B cell (primary cell): ENCODE results near the gene MUC4. TPM values are rescaled to one million over a fixed set of nuclear protein-coding genes. Genes with fewer than 3 reads are reported as not detected.
"Not testable (repeated sequence)": the region's sequence is repeated elsewhere in the genome, so short reads cannot be mapped to it uniquely, and the experiment has no call there.

Experiments used
- ATAC-seq: fragments of 200-7000 bp; cut with Tn5 transposase; one replicate; pipeline ENCODE4 v1.10.0; 2021; ENCODE audit warnings: low read depth, mild to moderate bottlenecking, moderate number of reproducible peaks, moderate library complexity
- CTCF ChIA-PET: fragments of 350-600 bp; sonication (Branson Sonifier 250); formaldehyde crosslinking; loops from one replicate; lab custom pipeline; 2021; ENCODE audit warnings: antibody characterized with exemption, inconsistent platforms; lab: Charles Lee
- POLR2A ChIA-PET: fragments of 350-600 bp; sonication (Branson Sonifier 250); formaldehyde crosslinking; loops from one replicate; lab custom pipeline; 2021; ENCODE audit warnings: antibody characterized with exemption; lab: Charles Lee
- DNase-seq: peaks from one replicate; pipeline ENCODE4 v3.0.0; 2013
- H2AFZ ChIP-seq: 2 replicates; pipeline ENCODE4 v1.6.1; 2012; ENCODE audit warnings: mild to moderate bottlenecking, low read depth, low read length; ENCODE audit not compliant: insufficient read depth, poor library complexity, severe bottlenecking
- H3K27ac ChIP-seq, 2 donors: 1 replicate in 1 of 2; 2 replicates in 1 of 2; pipeline ENCODE4 v1.5.1; 2012 to 2013; ENCODE audit warnings: low read length in 2 of 2, mild to moderate bottlenecking in 2 of 2, moderate library complexity in 1 of 2
- H3K27me3 ChIP-seq, 4 experiments: fragments of 200-600 bp in 1 of 4; sonication (generic) in 1 of 4; replicated peaks in 1 of 4; 1 replicate in 2 of 4; 2 replicates in 2 of 4; pipeline versions ENCODE4 v1.6.1 to v1.7.0; 2013 to 2016; ENCODE audit warnings: low read length in 3 of 4, mild to moderate bottlenecking in 2 of 4, mixed read lengths in 1 of 4, moderate library complexity in 1 of 4; ENCODE audit not compliant: insufficient read depth in 4 of 4, control insufficient read depth in 3 of 4; ENCODE audit errors: control extremely low read depth in 1 of 4
- H3K36me3 ChIP-seq, 2 experiments: replicated peaks in 1 of 2; 1 replicate in 1 of 2; 2 replicates in 1 of 2; pipeline versions ENCODE4 v1.6.1 to v1.7.1; 2013; ENCODE audit warnings: low read length in 1 of 2; ENCODE audit not compliant: insufficient read depth in 2 of 2, control insufficient read depth in 1 of 2; ENCODE audit errors: control extremely low read depth in 1 of 2, extremely low read depth in 1 of 2
- H3K4me1 ChIP-seq, 2 donors: fragments of 200-600 bp in 1 of 2; sonication (generic) in 1 of 2; 1 replicate in 1 of 2; 2 replicates in 1 of 2; pipeline versions ENCODE4 v1.5.1 to v1.6.1; 2013 to 2017; ENCODE audit warnings: low read length in 2 of 2; ENCODE audit not compliant: control insufficient read depth in 2 of 2, insufficient read depth in 2 of 2
- H3K4me2 ChIP-seq: replicated peaks from 2 replicates; pipeline ENCODE3; 2012; ENCODE audit warnings: mild to moderate bottlenecking, low read depth, low read length; ENCODE audit not compliant: poor library complexity, severe bottlenecking
- H3K4me3 ChIP-seq, 5 experiments: fragments of 200-600 bp in 1 of 5; sonication (generic) in 1 of 5; 1 replicate in 3 of 5; 2 replicates in 2 of 5; pipeline versions ENCODE4 v1.5.1 to v1.7.0; 2011 to 2016; ENCODE audit warnings: low read length in 4 of 5, mild to moderate bottlenecking in 4 of 5, low read depth in 2 of 5, control low read depth in 1 of 5, moderate library complexity in 1 of 5; ENCODE audit not compliant: insufficient read depth in 1 of 5; ENCODE audit errors: control extremely low read depth in 1 of 5, extremely low read depth in 1 of 5
- H3K79me2 ChIP-seq: fragments of 200-600 bp; sonication (generic); one replicate; pipeline ENCODE4 v1.6.0; 2016; ENCODE audit warnings: low read length; ENCODE audit not compliant: control insufficient read depth, insufficient read depth
- H3K9ac ChIP-seq: fragments of 200-600 bp; sonication (generic); 2 replicates; pipeline ENCODE4 v1.6.1; 2017; ENCODE audit warnings: mild to moderate bottlenecking, low read length, moderate library complexity
- H3K9me3 ChIP-seq, 3 donors: one replicate each; pipeline versions ENCODE4 v1.6.1 to v1.7.1; 2013; ENCODE audit warnings: low read length in 2 of 3; ENCODE audit not compliant: control insufficient read depth in 2 of 3, insufficient read depth in 1 of 3; ENCODE audit errors: control extremely low read depth in 1 of 3
- H4K20me1 ChIP-seq: 2 replicates; pipeline ENCODE4 v1.6.0; 2012; ENCODE audit warnings: mild to moderate bottlenecking, low read length; ENCODE audit not compliant: insufficient read depth, control insufficient read depth, poor library complexity, severe bottlenecking
- H3K27ac Mint-ChIP-seq: one replicate; pipeline ENCODE4 v1.8.0; 2021; ENCODE audit warnings: mixed read lengths
- H3K27me3 Mint-ChIP-seq: one replicate; pipeline ENCODE4 v1.8.0; 2021; ENCODE audit warnings: mixed read lengths
- H3K4me1 Mint-ChIP-seq: one replicate; pipeline ENCODE4 v1.8.0; 2021; ENCODE audit warnings: mixed read lengths
- H3K4me3 Mint-ChIP-seq: one replicate; pipeline ENCODE4 v1.8.0; 2021; ENCODE audit warnings: mixed read lengths
- H3K9me3 Mint-ChIP-seq: one replicate; pipeline ENCODE4 v1.8.0; 2022; ENCODE audit warnings: mixed read lengths; ENCODE audit not compliant: insufficient read depth
- EZH2 ChIP-seq: IDR thresholded peaks from 2 replicates; pipeline ENCODE4 v1.6.1; 2012; ENCODE audit warnings: borderline replicate concordance, low read depth, mild to moderate bottlenecking, moderate library complexity, low read length; ENCODE audit not compliant: insufficient read depth, poor library complexity, severe bottlenecking
- WGBS: methylation state at CpG from one replicate; pipeline ENCODE4 v1.1.5; 2013; ENCODE audit warnings: missing lambda C conversion rate; ENCODE audit not compliant: insufficient coverage; 5-methylcytosine and 5-hydroxymethylcytosine counted together
- intact Hi-C: fragments of 100-400 bp; cut with micrococcal nuclease; formaldehyde crosslinking; loops from one replicate; pipeline ENCODE4 v1.10.0; 2022
- polyA plus RNA-seq: library from polyadenylated mRNA; depleted of rRNA; stranded (reverse); fragments of >200 nt; gene quantifications from 2 replicates; pipeline ENCODE4 v1.2.3, GENCODE V29; 2012
- total RNA-seq, 2 donors: library from RNA; stranded (reverse); fragments of 120-200 nt in 1 of 2; gene quantifications; 1 replicate in 1 of 2; 2 replicates in 1 of 2; pipeline versions ENCODE4 v1.2.3 to v1.2.4, GENCODE V29; 2013 to 2022
- TF ChIP-seq, protein P1 (sequence below): fragments of 200-600 bp; IDR thresholded peaks from one replicate; pipeline ENCODE4 v1.8.0; 2022; ENCODE audit warnings: antibody characterized with exemption, mild to moderate bottlenecking

The MUC4 gene
- total and polyA plus RNA-seq, 2 donors (not counting 1 experiment from before 2014, with no cell fraction given): 0.22 to 1.2 TPM

GRCh38 chr3:195773956-195774537 is 37.7 kb downstream of the MUC4 start:
- TF ChIP-seq, protein P1, sequence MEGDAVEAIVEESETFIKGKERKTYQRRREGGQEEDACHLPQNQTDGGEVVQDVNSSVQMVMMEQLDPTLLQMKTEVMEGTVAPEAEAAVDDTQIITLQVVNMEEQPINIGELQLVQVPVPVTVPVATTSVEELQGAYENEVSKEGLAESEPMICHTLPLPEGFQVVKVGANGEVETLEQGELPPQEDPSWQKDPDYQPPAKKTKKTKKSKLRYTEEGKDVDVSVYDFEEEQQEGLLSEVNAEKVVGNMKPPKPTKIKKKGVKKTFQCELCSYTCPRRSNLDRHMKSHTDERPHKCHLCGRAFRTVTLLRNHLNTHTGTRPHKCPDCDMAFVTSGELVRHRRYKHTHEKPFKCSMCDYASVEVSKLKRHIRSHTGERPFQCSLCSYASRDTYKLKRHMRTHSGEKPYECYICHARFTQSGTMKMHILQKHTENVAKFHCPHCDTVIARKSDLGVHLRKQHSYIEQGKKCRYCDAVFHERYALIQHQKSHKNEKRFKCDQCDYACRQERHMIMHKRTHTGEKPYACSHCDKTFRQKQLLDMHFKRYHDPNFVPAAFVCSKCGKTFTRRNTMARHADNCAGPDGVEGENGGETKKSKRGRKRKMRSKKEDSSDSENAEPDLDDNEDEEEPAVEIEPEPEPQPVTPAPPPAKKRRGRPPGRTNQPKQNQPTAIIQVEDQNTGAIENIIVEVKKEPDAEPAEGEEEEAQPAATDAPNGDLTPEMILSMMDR: no peak
- TF ChIP-seq EZH2: no peak
- Histone ChIP-seq H3K4me3 (no peak overlapping the region), H3K9ac (no peak overlapping the region), H3K4me1 (no peaks in the 10 kb centered on the region), H3K9me3 (peaks cover 0 to 11% (median 0%) of the 10 kb centered on the region in 3 donors), H3K79me2 (no peaks in the 10 kb centered on the region), H3K36me3 (no peaks in the 10 kb centered on the region), H3K27me3 (no peaks in the 10 kb centered on the region), H3K4me2 (no peak overlapping the region), H4K20me1 (no peaks in the 10 kb centered on the region), H3K27ac (no peak overlapping the region), H2AFZ (no peak overlapping the region)
- intact Hi-C loops: no loop called here
- ATAC-seq (no peak), DNase-seq (no peak)
- CTCF ChIA-PET: no interaction called here
- H3K27me3 Mint-ChIP-seq: no peaks in the 10 kb centered on the region
- H3K27ac Mint-ChIP-seq: no peak overlapping the region
- POLR2A ChIA-PET: no interaction called here
- 90% methylated on average over 23 of the region's 23 CpGs for WGBS
- H3K4me1 Mint-ChIP-seq: no peaks in the 10 kb centered on the region
- H3K4me3 Mint-ChIP-seq: no peak overlapping the region
- H3K9me3 Mint-ChIP-seq: no peaks in the 10 kb centered on the region

GRCh38 chr3:195771646-195772300 is 40.0 kb downstream of the MUC4 start:
- H3K9ac ChIP-seq: no peak overlapping the region
- Mint-ChIP-seq H3K4me1 (no peaks in the 10 kb centered on the region), H3K27ac (no peak overlapping the region), H3K27me3 (no peaks in the 10 kb centered on the region), H3K9me3 (peaks cover 4% of the 10 kb centered on the region), H3K4me3 (no peak overlapping the region)
- no peaks in the 10 kb centered on the region for H4K20me1 ChIP-seq
- no peak overlapping the region for H2AFZ ChIP-seq
- H3K4me1 ChIP-seq: no peaks in the 10 kb centered on the region
- no peaks in the 10 kb centered on the region for H3K79me2 ChIP-seq
- H3K27ac ChIP-seq: no peak overlapping the region
- H3K9me3 ChIP-seq: peaks cover 0 to 11% (median 0%) of the 10 kb centered on the region in 3 donors
- H3K4me2 ChIP-seq: no peak overlapping the region
- H3K27me3 ChIP-seq: no peaks in the 10 kb centered on the region
- DNase-seq (no peak), ATAC-seq (no peak)
- POLR2A ChIA-PET: no interaction called here
- CTCF ChIA-PET: no interaction called here
- no peaks in the 10 kb centered on the region for H3K36me3 ChIP-seq
- TF ChIP-seq EZH2: no peak
- 87% methylated on average over 5 of the region's 14 CpGs for WGBS
- no peak overlapping the region for H3K4me3 ChIP-seq
- intact Hi-C loops: no loop called here

GRCh38 chr3:195770841-195771645 is 40.7 kb downstream of the MUC4 start:
- ATAC-seq, H3K27ac Mint-ChIP-seq, H3K27me3 ChIP-seq, H3K4me1 ChIP-seq, H3K4me1 Mint-ChIP-seq, H3K9ac ChIP-seq, H3K36me3 ChIP-seq, H3K4me2 ChIP-seq, CTCF ChIA-PET, intact Hi-C loops, DNase-seq, H3K27me3 Mint-ChIP-seq, H2AFZ ChIP-seq, H3K27ac ChIP-seq, H4K20me1 ChIP-seq, H3K79me2 ChIP-seq, H3K4me3 Mint-ChIP-seq, H3K9me3 Mint-ChIP-seq, POLR2A ChIA-PET, H3K4me3 ChIP-seq: not testable (repeated sequence)
- WGBS: 92% methylated on average over 7 of the region's 28 CpGs
- peaks cover 0 to 14% (median 0%) of the 10 kb centered on the region in 3 donors for H3K9me3 ChIP-seq
